ENCODE data around the gene HINFP.

- TF ChIP-seq ZBTB33 (IDR thresholded peaks at IDR 0.05; ENCODE audit: extremely low read depth, insufficient replicate concordance, low read length) (no peak), EZH2phosphoT487 (IDR thresholded peaks at IDR 0.05; ENCODE audit: borderline replicate concordance) (no peak), CTCF (IDR thresholded peaks at IDR 0.05 in 2 of 3, conservative IDR thresholded peaks at IDR 0.05 in 1 of 3; ENCODE audit: borderline replicate concordance in 1 of 3, insufficient read depth in 1 of 3, low read depth in 2 of 3, low read length in 2 of 3) (no peak), REST (IDR thresholded peaks at IDR 0.05; ENCODE audit: low read depth) (no peak), ATF3 (IDR thresholded peaks at IDR 0.05) (no peak), POLR2A (IDR thresholded peaks at IDR 0.05; ENCODE audit: borderline replicate concordance, extremely low read depth, insufficient read depth, insufficient read length) (no peak), MAX (IDR thresholded peaks at IDR 0.05) (no peak), TCF7L2 (IDR thresholded peaks at IDR 0.05; ENCODE audit: borderline replicate concordance, extremely low read depth, insufficient read depth, insufficient read length) (no peak), EZH2 (IDR thresholded peaks at IDR 0.05) (no peak), CEBPB (IDR thresholded peaks at IDR 0.05; ENCODE audit: low read depth) (no peak)
Observed at GRCh38 chr11:119126675-119127268, 5.4 kb downstream of the HINFP start.

Measured in HCT116 (cell line).